K562 (cell line): Measurements from ENCODE around the gene DNAH17. TPM values are rescaled to one million over a fixed set of nuclear protein-coding genes. Genes with fewer than 3 reads are reported as not detected.

ENCODE experiments used
- ATAC-seq: fragments of 200-7000 bp; cut with Tn5 transposase; 3 replicates; pipeline ENCODE4 v1.9.1; 2020; ENCODE audit warnings: moderate library complexity
- BruUV-seq: library from RNA; stranded (reverse); fragments of 400-500 nt; replicated peaks from 2 replicates; lab custom pipeline; 2021; lab: Mats Ljungman, UMichigan
- CTCF ChIA-PET: fragments of 300-600 bp; formaldehyde crosslinking; extraction: SDS; loops from one replicate; lab custom pipeline; 2021; ENCODE audit warnings: low intra/inter-chr PET ratio; lab: Yijun Ruan, JAX
- POLR2A ChIA-PET: fragments of 300-600, 350-650 bp; sonication (Branson Sonifier 250); formaldehyde crosslinking; extraction: SDS; loops from one replicate; lab custom pipeline; 2021; ENCODE audit warnings: antibody characterized with exemption, inconsistent platforms; lab: Yijun Ruan, JAX
- DNase-seq, 4 experiments: peaks; one replicate each; pipeline versions ENCODE4 v3.0.0 to v3.0.0-alpha.2; 2011 to 2018; ENCODE audit warnings: low spot score in 3 of 4, mixed read lengths in 3 of 4; ENCODE audit errors: extremely low read depth in 1 of 4
- FAIRE-seq: peaks from 2 replicates; lab custom pipeline; 2011; peaks lifted over from hg19 to GRCh38; lab: Jason Lieb, UNC
- H2AFZ ChIP-seq: 2 replicates; pipeline ENCODE4 v1.6.0; 2011; ENCODE audit warnings: low read depth, low read length, control low read depth, inconsistent platforms
- H3K27ac ChIP-seq: fragments of 200-600 bp; 3 replicates; pipeline ENCODE4 v1.8.0; 2011; ENCODE audit warnings: low read depth, mild to moderate bottlenecking, control low read depth, inconsistent platforms, low read length, moderate library complexity, mixed read lengths; ENCODE audit errors: extremely low read depth
- H3K27me3 ChIP-seq, 2 experiments: fragments of 300-600 bp in 1 of 2; 2 replicates in 1 of 2; 3 replicates in 1 of 2; pipeline versions ENCODE4 v1.6.0 to v1.8.0; 2011; ENCODE audit warnings: inconsistent platforms in 2 of 2, low read length in 2 of 2, mild to moderate bottlenecking in 1 of 2, mixed read lengths in 1 of 2, moderate library complexity in 1 of 2; ENCODE audit not compliant: control insufficient read depth in 2 of 2, insufficient read depth in 2 of 2
- H3K36me3 ChIP-seq: fragments of 300-600 bp; 3 replicates; pipeline ENCODE4 v1.8.0; 2011; ENCODE audit warnings: mild to moderate bottlenecking, low read length, inconsistent platforms; ENCODE audit not compliant: control insufficient read depth, insufficient read depth
- H3K4me1 ChIP-seq, 2 experiments: fragments of 200-600 bp in 1 of 2; replicated peaks in 1 of 2; 2 replicates in 1 of 2; 3 replicates in 1 of 2; pipeline versions ENCODE4 v1.5.1 to v1.8.0; 2011; ENCODE audit warnings: inconsistent platforms in 2 of 2, low read length in 2 of 2, mild to moderate bottlenecking in 1 of 2, mixed read lengths in 1 of 2, moderate library complexity in 1 of 2; ENCODE audit not compliant: control insufficient read depth in 2 of 2, insufficient read depth in 2 of 2
- H3K4me2 ChIP-seq: 2 replicates; pipeline ENCODE4 v1.6.1; 2011; ENCODE audit warnings: low read length, control low read depth, inconsistent platforms, mixed read lengths; ENCODE audit not compliant: insufficient read depth
- H3K4me3 ChIP-seq: fragments of 200-600 bp; sonication (generic), shearing (Covaris generic); 2 replicates; pipeline ENCODE4 v1.5.1; 2016; ENCODE audit warnings: control low read depth, inconsistent platforms
- H3K79me2 ChIP-seq: fragments of 200-600 bp; 3 replicates; pipeline ENCODE4 v1.8.0; 2011; ENCODE audit warnings: low read length, inconsistent platforms; ENCODE audit not compliant: control insufficient read depth, insufficient read depth
- H3K9ac ChIP-seq, 2 experiments: 2 replicates each; pipeline versions ENCODE4 v1.6.0 to v1.6.1; 2011; ENCODE audit warnings: low read depth in 2 of 2, low read length in 2 of 2, control low read depth in 1 of 2, inconsistent platforms in 1 of 2, mild to moderate bottlenecking in 1 of 2, mixed read lengths in 1 of 2; ENCODE audit not compliant: insufficient read depth in 1 of 2
- H3K9me1 ChIP-seq: one replicate; pipeline ENCODE4 v1.6.0; 2011; ENCODE audit warnings: inconsistent platforms, mild to moderate bottlenecking, low read length, moderate library complexity; ENCODE audit not compliant: control insufficient read depth, insufficient read depth
- H3K9me3 ChIP-seq: replicated peaks from 2 replicates; pipeline ENCODE4 v1.5.1; 2011; ENCODE audit warnings: low read depth, low read length, inconsistent platforms; ENCODE audit not compliant: control insufficient read depth, insufficient read depth
- H4K20me1 ChIP-seq: replicated peaks from 2 replicates; pipeline ENCODE4 v1.6.1; 2011; ENCODE audit warnings: low read length, inconsistent platforms, mixed read lengths; ENCODE audit not compliant: control insufficient read depth, insufficient read depth
- HINFP ChIP-seq: fragments of 450-650 bp; conservative IDR thresholded peaks from 2 replicates; pipeline ENCODE4 v1.6.1; 2016; ENCODE audit warnings: missing genetic modification characterization, low read depth, mild to moderate bottlenecking, control low read depth, missing compliant biosample characterization
- KDM4B ChIP-seq, 2 experiments: fragments of 450-650 bp in 1 of 2; sonication (generic) in 1 of 2; IDR thresholded peaks; 2 replicates each; pipeline ENCODE4 v1.6.1; 2016 to 2017; ENCODE audit warnings: borderline replicate concordance in 2 of 2, antibody characterized with exemption in 1 of 2, low read depth in 1 of 2, mild to moderate bottlenecking in 1 of 2
- NKRF ChIP-seq: fragments of 450-650 bp; IDR thresholded peaks from 2 replicates; pipeline ENCODE4 v1.6.1; 2016; ENCODE audit warnings: borderline replicate concordance
- NR2F6 ChIP-seq: fragments of 450-650 bp; formaldehyde crosslinking; IDR thresholded peaks from 2 replicates; pipeline ENCODE4 v1.4.0; 2020; ENCODE audit warnings: mild to moderate bottlenecking
- PRDM10 ChIP-seq: fragments of 450-650 bp; IDR thresholded peaks from 2 replicates; pipeline ENCODE4 v1.6.1; 2018; ENCODE audit not compliant: partially characterized antibody
- RB1 ChIP-seq: fragments of 450-650 bp; IDR thresholded peaks from 2 replicates; pipeline ENCODE4 v1.6.1; 2017; ENCODE audit warnings: low read depth, mild to moderate bottlenecking
- THRB ChIP-seq: fragments of 450-650 bp; formaldehyde crosslinking; conservative IDR thresholded peaks from 2 replicates; pipeline ENCODE4 v1.4.0; 2022; ENCODE audit warnings: mild to moderate bottlenecking, missing genetic modification characterization
- ZNF79 ChIP-seq: fragments of 250-450 bp; sonication (Bioruptor Pico); IDR thresholded peaks from 2 replicates; pipeline ENCODE4 v1.4.0; 2020; ENCODE audit warnings: low read depth, mild to moderate bottlenecking, moderate library complexity
- WGBS: fragments of 100-300 bp; shearing (Covaris generic); methylation state at CpG from one replicate; pipeline ENCODE4 v1.1.6; 2016; ENCODE audit warnings: low coverage, mixed read lengths; ENCODE audit not compliant: insufficient coverage; ENCODE audit errors: missing lambda C conversion rate; 5-methylcytosine and 5-hydroxymethylcytosine counted together
- in situ Hi-C: fragments of 300-500 bp; cut with MboI; formaldehyde crosslinking; loops from 4 replicates; pipeline ENCODE4 v1.15.0; 2018; ENCODE audit warnings: inconsistent platforms, mixed read lengths
- intact Hi-C: fragments of 100-400 bp; cut with micrococcal nuclease; formaldehyde crosslinking; loops from 2 replicates; pipeline ENCODE4 v1.14.2; 2022
- polyA plus RNA-seq, 8 experiments: library from polyadenylated mRNA; depleted of rRNA in 4 of 8; stranded (reverse) in 5 of 8; unstranded in 3 of 8; fragments of >200 nt; fragmentation: Nextera tagmentation in 2 of 8; fragmentation: Illumina TruSeq in 1 of 8; extraction: Ambion mirVana in 2 of 8; extraction: Trizol in 1 of 8; gene quantifications; 2 replicates each; pipeline versions ENCODE4 v1.2.1 to v1.2.3, GENCODE V29; 2011 to 2014; ENCODE audit warnings: inconsistent platforms in 1 of 8, missing spikeins in 1 of 8
- total RNA-seq, 7 experiments: library from RNA; depleted of rRNA in 6 of 7; stranded (reverse); fragments of >200 nt in 6 of 7; fragmentation: Illumina TruSeq in 2 of 7; extraction: Trizol in 2 of 7; gene quantifications; 2 replicates each; pipeline versions ENCODE4 v1.2.1 to v1.2.3, GENCODE V29; 2011 to 2021; ENCODE audit warnings: low replicate concordance in 1 of 7
- TF ChIP-seq, protein P1 (sequence below), 2 experiments: fragments of 200-800 bp in 1 of 2; sonication (Bioruptor generic) in 1 of 2; sonication (generic) in 1 of 2; formaldehyde crosslinking in 1 of 2; IDR thresholded peaks in 1 of 2; conservative IDR thresholded peaks in 1 of 2; 2 replicates each; pipeline versions ENCODE4 v1.5.0 to v1.6.1; 2016 to 2020; ENCODE audit warnings: missing compliant biosample characterization in 1 of 2, missing genetic modification characterization in 1 of 2, missing genetic modification reagents in 1 of 2

The DNAH17 gene
- total and polyA plus RNA-seq, 9 of the 15 experiments (the other 6 are each of a cell fraction or from before 2014, with no cell fraction given), result under 0.01 to 0.06 (median 0.03) TPM; not detected in 5

DNA sequence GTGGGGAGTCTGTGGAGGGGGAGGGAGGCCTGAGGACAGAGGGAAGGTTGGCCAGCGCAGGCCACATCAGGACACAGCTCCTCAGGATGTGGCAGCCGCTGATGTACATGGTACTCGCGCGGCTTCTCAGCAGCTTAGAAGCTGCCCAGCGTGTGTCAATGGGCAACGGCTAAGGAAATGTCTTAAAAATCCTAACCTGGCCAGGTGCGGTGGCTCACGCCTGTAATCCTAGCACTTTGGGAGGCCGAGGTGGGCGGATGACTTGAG is 145.6 kb downstream of the DNAH17 start:
- Histone ChIP-seq H3K9me1 (no peaks in the 10 kb centered on the region), H3K27me3 (peaks cover 0 to 17% of the 10 kb centered on the region in 2 experiments; a peak in 2 of 5 replicates), H3K4me3 (no peak overlapping the region), H3K4me1 (peaks cover 0 to 12% of the 10 kb centered on the region in 2 experiments; a peak in 1 of 5 replicates), H3K79me2 (no peaks in the 10 kb centered on the region)
- WGBS, result 82% methylated on average over 8 of the region's 11 CpGs
- in situ Hi-C loops, result no loop called here
- no peak for DNase-seq
- BruUV-seq, result no TSS peak
- no peak for FAIRE-seq
- no peak for TF ChIP-seq PRDM10
- TF ChIP-seq NR2F6 (CRISPR knock-in tag), result no peak
- TF ChIP-seq NKRF, result no peak
- TF ChIP-seq HINFP, result no peak
- TF ChIP-seq, protein P1, sequence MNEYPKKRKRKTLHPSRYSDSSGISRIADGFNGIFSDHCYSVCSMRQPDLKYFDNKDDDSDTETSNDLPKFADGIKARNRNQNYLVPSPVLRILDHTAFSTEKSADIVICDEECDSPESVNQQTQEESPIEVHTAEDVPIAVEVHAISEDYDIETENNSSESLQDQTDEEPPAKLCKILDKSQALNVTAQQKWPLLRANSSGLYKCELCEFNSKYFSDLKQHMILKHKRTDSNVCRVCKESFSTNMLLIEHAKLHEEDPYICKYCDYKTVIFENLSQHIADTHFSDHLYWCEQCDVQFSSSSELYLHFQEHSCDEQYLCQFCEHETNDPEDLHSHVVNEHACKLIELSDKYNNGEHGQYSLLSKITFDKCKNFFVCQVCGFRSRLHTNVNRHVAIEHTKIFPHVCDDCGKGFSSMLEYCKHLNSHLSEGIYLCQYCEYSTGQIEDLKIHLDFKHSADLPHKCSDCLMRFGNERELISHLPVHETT (CRISPR knock-in tag; conservative IDR thresholded peaks at IDR 0.05 in 1 of 2, IDR thresholded peaks at IDR 0.05 in 1 of 2), result no peak
- TF ChIP-seq RB1, result no peak
- no peak for TF ChIP-seq THRB (CRISPR knock-in tag)
- no peak for TF ChIP-seq ZNF79
- no peak for TF ChIP-seq KDM4B (IDR thresholded peaks at IDR 0.05; ENCODE audit: borderline replicate concordance in 2 of 2, low read depth in 1 of 2)
- TF ChIP-seq, all 486 proteins: peak for 0
- ChIA-PET CTCF (no interaction called here), POLR2A (interaction anchor here (0.6 to 1.3 kb wide), 3 partner anchors 14 to 238 kb away, joined by 3 to 4 read pairs (median 4); no protein-coding TSS in a partner anchor)
- H3K9ac ChIP-seq, result peak overlapping the region in 1 of 2 experiments; percentile 7; a peak in 1 of 4 replicates
- H3K36me3 ChIP-seq, result peaks cover 10% of the 10 kb centered on the region; the same call in 1 of the 3 replicates
- 0 out of 2 replicates have a peak, but pooled peaks cover 4% of the 10 kb centered on the region for H4K20me1 ChIP-seq
- H3K4me2 ChIP-seq, result no peak overlapping the region
- no peak overlapping the region for H3K27ac ChIP-seq
- H2AFZ ChIP-seq, result no peak overlapping the region
- intact Hi-C loops, result no loop called here
- H3K9me3 ChIP-seq, result no peaks in the 10 kb centered on the region
- no peak for ATAC-seq
